Vagina (tissue), 2 donors: ENCODE measurements around the gene FCGBP.

Experiments
- CTCF ChIP-seq, 3 experiments: fragments of 450-650 bp in 2 of 3; fragments of 200-600 bp in 1 of 3; sonication (generic) in 1 of 3; IDR thresholded peaks; one replicate each; pipeline ENCODE4 v1.5.1; 2017 to 2019; ENCODE audit warnings: antibody characterized with exemption in 3 of 3, mild to moderate bottlenecking in 2 of 3, moderate library complexity in 2 of 3
- POLR2A ChIP-seq, 2 donors: fragments of 450-650 bp; IDR thresholded peaks; one replicate each; pipeline ENCODE4 v1.6.1; 2017; ENCODE audit warnings: antibody characterized with exemption in 2 of 2, mild to moderate bottlenecking in 2 of 2, moderate library complexity in 2 of 2
- POLR2AphosphoS5 ChIP-seq, 2 donors: sonication (generic); formaldehyde crosslinking; IDR thresholded peaks; one replicate each; pipeline ENCODE4 v1.9.0; 2017; ENCODE audit warnings: antibody characterized with exemption in 2 of 2, mild to moderate bottlenecking in 2 of 2, low read depth in 1 of 2; ENCODE audit not compliant: insufficient read depth in 1 of 2

GRCh38 chr19:39890755-39891551 is 43.5 kb downstream of the FCGBP start:
- TF ChIP-seq CTCF (IDR thresholded peaks at IDR 0.05) (no peak), POLR2A (IDR thresholded peaks at IDR 0.05) (no peak), POLR2AphosphoS5 (IDR thresholded peaks at IDR 0.05; ENCODE audit: insufficient read depth in 1 of 2, low read depth in 1 of 2) (no peak)
